ENCODE results near the gene CSTPP1. TPM values are rescaled to one million over a fixed set of nuclear protein-coding genes. Genes with fewer than 3 reads are reported as not detected.

The CSTPP1 gene
- total RNA-seq, 4 donors from 2014 or later, result 19.1 to 27.0 (median 21.8) TPM

DNA sequence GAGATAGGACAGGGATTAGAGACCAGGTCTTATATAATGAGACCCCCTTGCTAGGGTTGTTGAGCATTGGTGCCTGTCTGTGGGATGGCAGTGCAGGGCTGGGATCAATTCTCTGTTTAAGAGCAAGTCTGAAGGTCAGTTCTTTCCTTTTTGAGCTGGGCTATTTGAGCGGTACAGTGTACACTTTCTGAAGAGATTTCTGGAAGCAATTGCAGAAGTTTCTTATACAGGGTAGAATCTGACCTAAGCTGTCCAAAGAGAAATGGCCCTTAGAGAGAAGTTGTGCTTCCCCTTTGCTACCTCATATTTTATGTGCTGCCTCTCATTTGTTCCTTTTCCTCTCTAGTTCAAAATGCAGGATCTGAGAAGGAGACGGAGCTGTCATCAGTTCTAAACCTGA, 35.8 kb downstream of the CSTPP1 start:
- TF ChIP-seq EP300 (IDR thresholded peaks at IDR 0.05), result no peak
- no peak for TF ChIP-seq POLR2AphosphoS5 (IDR thresholded peaks at IDR 0.05)
- TF ChIP-seq, protein P1, sequence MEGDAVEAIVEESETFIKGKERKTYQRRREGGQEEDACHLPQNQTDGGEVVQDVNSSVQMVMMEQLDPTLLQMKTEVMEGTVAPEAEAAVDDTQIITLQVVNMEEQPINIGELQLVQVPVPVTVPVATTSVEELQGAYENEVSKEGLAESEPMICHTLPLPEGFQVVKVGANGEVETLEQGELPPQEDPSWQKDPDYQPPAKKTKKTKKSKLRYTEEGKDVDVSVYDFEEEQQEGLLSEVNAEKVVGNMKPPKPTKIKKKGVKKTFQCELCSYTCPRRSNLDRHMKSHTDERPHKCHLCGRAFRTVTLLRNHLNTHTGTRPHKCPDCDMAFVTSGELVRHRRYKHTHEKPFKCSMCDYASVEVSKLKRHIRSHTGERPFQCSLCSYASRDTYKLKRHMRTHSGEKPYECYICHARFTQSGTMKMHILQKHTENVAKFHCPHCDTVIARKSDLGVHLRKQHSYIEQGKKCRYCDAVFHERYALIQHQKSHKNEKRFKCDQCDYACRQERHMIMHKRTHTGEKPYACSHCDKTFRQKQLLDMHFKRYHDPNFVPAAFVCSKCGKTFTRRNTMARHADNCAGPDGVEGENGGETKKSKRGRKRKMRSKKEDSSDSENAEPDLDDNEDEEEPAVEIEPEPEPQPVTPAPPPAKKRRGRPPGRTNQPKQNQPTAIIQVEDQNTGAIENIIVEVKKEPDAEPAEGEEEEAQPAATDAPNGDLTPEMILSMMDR (IDR thresholded peaks at IDR 0.05), result no peak
- TF ChIP-seq POLR2A (IDR thresholded peaks at IDR 0.05), result no peak
- 74% methylated on average over 2 of the region's 2 CpGs; no CpG with 5 or more reads in 1 of the 2 donors for WGBS, 2 donors (ENCODE audit: low coverage in 1 of 2)

DNA sequence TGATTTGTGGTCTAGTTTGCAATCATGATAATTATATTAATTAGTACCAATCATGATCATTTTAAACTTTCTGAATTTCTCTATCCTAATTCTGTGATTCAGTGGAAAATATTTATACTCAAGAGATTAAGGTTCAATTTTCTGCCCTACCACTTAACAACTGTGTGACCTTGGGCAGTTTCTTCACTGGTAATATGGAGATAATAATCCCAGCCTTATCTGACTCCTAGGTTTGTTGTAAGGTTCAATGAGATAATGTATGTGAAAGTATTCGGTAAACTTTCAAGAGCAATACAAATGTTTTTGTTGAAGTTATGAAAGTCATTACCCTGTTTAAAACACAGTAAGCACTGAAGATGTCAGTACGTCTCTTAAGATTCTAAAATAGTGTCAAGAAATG, 36.3 kb downstream of the CSTPP1 start:
- H3K27ac ChIP-seq, result no peak overlapping the region
- no peaks in the 10 kb centered on the region for H3K36me3 ChIP-seq
- WGBS, 2 donors (ENCODE audit: low coverage in 1 of 2), result 70 to 100% methylated on average over 2 of the region's 2 CpGs
- no peaks in the 10 kb centered on the region for H3K9me3 ChIP-seq
- H3K27me3 ChIP-seq, result no peaks in the 10 kb centered on the region
- H3K4me3 ChIP-seq, result no peak overlapping the region
- peaks cover 0 to 6% (median 0%) of the 10 kb centered on the region in 3 donors for H3K4me1 ChIP-seq
- TF ChIP-seq, protein P1 (IDR thresholded peaks at IDR 0.05), result no peak
- TF ChIP-seq POLR2AphosphoS5 (IDR thresholded peaks at IDR 0.05) (no peak), POLR2A (IDR thresholded peaks at IDR 0.05) (no peak), EP300 (IDR thresholded peaks at IDR 0.05) (no peak)
- no peak for ATAC-seq

More for the DNA sequence above, 35.8 kb downstream of the CSTPP1 start:
- Histone ChIP-seq H3K4me1 (peaks cover 0 to 5% (median 0%) of the 10 kb centered on the region in 3 donors), H3K36me3 (no peaks in the 10 kb centered on the region), H3K27ac (no peak overlapping the region), H3K27me3 (no peaks in the 10 kb centered on the region), H3K4me3 (no peak overlapping the region), H3K9me3 (no peaks in the 10 kb centered on the region)
- ATAC-seq, result no peak

DNA sequence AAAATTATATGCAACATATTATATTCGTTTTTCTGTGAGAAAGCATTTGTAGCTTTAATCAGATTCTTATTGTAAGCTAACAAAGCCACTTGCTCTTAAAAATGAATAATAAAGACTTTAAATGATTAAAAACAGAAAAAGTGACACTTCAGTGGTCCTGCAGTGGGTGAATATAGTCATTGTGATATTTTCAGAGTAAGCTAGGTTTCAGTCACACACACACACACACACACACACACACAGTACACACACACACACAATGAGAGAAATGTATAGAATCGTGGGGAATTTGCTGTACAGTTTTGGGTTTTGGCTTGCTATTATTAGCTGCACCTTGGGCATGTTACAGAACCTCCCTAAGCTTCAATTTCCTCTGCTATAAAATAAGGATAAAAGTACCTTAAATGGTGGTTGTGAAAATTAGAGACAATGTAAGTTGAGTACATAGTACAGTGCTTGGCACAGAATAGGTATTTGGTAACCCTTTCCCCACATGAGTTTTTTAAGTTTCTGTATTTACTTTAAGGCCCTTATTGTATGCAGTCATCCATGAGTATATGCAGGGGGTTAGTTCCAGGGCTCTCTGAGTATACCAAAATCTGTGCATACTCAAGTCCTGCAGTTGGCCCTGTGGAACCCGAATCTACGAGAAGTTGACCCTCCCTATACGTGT, 39.8 kb downstream of the CSTPP1 start:
- Histone ChIP-seq H3K4me3 (no peak overlapping the region), H3K9me3 (no peaks in the 10 kb centered on the region), H3K4me1 (peaks cover 0 to 6% (median 0%) of the 10 kb centered on the region in 3 donors), H3K36me3 (no peaks in the 10 kb centered on the region), H3K27ac (no peak overlapping the region), H3K27me3 (no peaks in the 10 kb centered on the region)
- 73 to 83% methylated on average over 5 of the region's 5 CpGs for WGBS, 2 donors (ENCODE audit: low coverage in 1 of 2)
- TF ChIP-seq POLR2A (IDR thresholded peaks at IDR 0.05), result no peak
- no peak for TF ChIP-seq EP300 (IDR thresholded peaks at IDR 0.05)
- TF ChIP-seq, protein P1 (IDR thresholded peaks at IDR 0.05), result no peak
- TF ChIP-seq POLR2AphosphoS5 (IDR thresholded peaks at IDR 0.05), result no peak
- ATAC-seq, result no peak

DNA sequence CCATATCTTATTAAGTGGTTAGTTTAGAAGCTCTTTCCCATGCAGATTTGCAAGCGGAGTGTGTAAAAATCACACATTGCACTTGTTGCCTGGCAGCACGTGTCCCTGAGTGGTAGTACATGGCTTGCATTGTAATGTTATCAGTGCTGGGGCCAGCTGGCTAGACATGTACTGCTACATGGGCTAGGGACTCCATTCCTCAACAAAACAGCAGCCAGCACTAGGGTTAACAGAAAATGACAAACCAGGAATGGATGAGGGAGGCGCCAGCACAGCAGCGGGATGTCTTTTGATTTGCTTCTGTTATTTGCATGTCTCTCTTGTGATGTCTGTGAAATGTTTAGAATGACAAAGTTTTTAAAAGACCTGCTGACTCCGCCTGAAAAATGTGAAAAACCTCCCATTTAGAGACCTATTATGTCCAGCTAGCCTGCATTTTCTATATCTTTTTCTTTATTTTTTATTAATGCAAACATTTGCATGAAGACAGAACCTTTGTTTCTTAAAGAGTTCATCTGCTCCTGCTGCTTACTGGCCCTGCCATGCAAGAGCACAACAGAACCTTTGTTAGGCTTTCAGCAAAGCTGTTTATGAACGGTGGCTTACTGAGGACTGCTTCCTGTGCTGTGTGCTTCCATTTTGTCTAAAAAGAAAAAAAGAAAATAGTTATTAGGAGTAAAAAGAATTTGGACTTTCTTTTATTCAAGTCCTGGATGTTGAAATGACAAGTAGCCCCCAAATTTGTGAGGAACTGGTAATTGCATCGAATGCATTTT, 40.7 kb downstream of the CSTPP1 start:
- ATAC-seq, result no peak
- H3K4me1 ChIP-seq, result peaks cover 0 to 6% (median 0%) of the 10 kb centered on the region in 3 donors
- TF ChIP-seq, protein P1 (IDR thresholded peaks at IDR 0.05), result no peak
- no peak for TF ChIP-seq POLR2A (IDR thresholded peaks at IDR 0.05)
- no peak for TF ChIP-seq EP300 (IDR thresholded peaks at IDR 0.05)
- TF ChIP-seq POLR2AphosphoS5 (IDR thresholded peaks at IDR 0.05), result no peak
- 68 to 84% methylated on average over 5 to 6 of the region's 7 CpGs for WGBS, 2 donors (ENCODE audit: low coverage in 1 of 2)
- H3K27me3 ChIP-seq, result no peaks in the 10 kb centered on the region
- no peaks in the 10 kb centered on the region for H3K9me3 ChIP-seq
- H3K4me3 ChIP-seq, result no peak overlapping the region
- no peaks in the 10 kb centered on the region for H3K36me3 ChIP-seq
- H3K27ac ChIP-seq, result no peak overlapping the region

Data from gastroesophageal sphincter (tissue), 4 donors.